AG04449 (cell line): ENCODE results near the gene STAU1.
A peak's percentile ranks its signal among the peaks of the same experiment; 100 is the strongest.
"Not testable (repeated sequence)": the region's sequence is repeated elsewhere in the genome, so short reads cannot be mapped to it uniquely, and the experiment has no call there.

ENCODE experiments used
- CTCF ChIA-PET: fragments of 350-600 bp; formaldehyde crosslinking; extraction: SDS; loops from one replicate; lab custom pipeline; 2021; ENCODE audit warnings: antibody characterized with exemption; lab: Yijun Ruan, JAX
- POLR2A ChIA-PET: fragments of 400-600, 350-600 bp; formaldehyde crosslinking; extraction: SDS; loops from one replicate; lab custom pipeline; 2020; ENCODE audit warnings: antibody characterized with exemption, inconsistent platforms; lab: Yijun Ruan, JAX
- DNase-seq: peaks from one replicate; pipeline ENCODE4 v3.0.0-alpha.2; 2010; ENCODE audit warnings: low read depth, low spot score
- H3K4me3 ChIP-seq: 2 replicates; pipeline ENCODE4 v1.5.1; 2011; ENCODE audit warnings: low read depth, mild to moderate bottlenecking, control low read depth, low read length
- TF ChIP-seq, protein P1 (sequence below): IDR thresholded peaks from one replicate; pipeline ENCODE4 v1.5.1; 2011; ENCODE audit warnings: mild to moderate bottlenecking, moderate library complexity, low read length, control low read depth, inconsistent platforms; ENCODE audit not compliant: insufficient read depth; ENCODE audit errors: missing control alignments

Gene STAU1

DNA sequence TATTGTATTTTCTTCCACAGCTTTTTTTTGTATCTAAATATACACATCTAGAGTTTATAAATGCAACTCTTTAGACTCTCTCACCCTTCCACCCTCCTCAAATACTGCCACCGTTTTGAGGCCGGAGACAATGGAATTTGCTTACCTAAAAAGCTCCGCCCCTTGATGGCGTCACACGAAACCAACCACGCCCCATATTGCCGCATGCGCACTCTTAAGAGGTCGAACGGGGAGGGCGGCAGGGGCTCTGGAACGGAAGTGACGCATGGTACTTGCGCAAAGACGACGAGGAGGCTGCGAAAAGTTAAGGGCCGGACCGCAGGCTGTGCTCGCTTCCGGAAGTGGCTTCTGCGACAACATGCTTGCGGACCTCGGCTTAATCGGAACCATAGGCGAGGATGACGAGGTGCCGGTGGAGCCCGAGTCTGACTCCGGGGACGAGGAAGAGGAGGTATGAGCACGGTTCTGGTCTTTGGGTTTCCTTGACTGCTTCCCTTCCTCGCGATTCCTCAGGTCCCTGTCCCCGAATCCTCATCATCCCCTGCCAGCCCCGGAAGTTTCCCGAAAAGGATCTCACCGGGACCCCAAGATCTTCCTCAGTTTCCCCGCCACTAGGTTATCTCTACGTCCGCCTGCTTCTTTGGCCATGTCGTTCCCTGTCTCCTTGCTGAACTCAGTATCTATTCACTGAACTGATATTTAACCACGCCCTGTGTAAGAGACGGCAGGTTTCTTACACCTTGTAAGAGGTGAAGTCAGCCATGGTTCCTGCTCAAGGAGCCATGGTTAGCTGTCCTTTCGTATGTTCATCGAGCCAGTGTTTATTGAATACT lies 31.2 kb upstream of the STAU1 start, which contains the start of gene DDX27:
TSS of gene DDX27 (plus strand) at position 326 of the 833 bp plus-strand sequence. CDS start at position 359, 33 bp downstream.
- TF ChIP-seq, protein P1, sequence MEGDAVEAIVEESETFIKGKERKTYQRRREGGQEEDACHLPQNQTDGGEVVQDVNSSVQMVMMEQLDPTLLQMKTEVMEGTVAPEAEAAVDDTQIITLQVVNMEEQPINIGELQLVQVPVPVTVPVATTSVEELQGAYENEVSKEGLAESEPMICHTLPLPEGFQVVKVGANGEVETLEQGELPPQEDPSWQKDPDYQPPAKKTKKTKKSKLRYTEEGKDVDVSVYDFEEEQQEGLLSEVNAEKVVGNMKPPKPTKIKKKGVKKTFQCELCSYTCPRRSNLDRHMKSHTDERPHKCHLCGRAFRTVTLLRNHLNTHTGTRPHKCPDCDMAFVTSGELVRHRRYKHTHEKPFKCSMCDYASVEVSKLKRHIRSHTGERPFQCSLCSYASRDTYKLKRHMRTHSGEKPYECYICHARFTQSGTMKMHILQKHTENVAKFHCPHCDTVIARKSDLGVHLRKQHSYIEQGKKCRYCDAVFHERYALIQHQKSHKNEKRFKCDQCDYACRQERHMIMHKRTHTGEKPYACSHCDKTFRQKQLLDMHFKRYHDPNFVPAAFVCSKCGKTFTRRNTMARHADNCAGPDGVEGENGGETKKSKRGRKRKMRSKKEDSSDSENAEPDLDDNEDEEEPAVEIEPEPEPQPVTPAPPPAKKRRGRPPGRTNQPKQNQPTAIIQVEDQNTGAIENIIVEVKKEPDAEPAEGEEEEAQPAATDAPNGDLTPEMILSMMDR: no peak
- DNase-seq: peak; percentile 92
- peak within 1 kb of the TSS; percentile 100 for H3K4me3 ChIP-seq
- CTCF ChIA-PET: interaction anchor here (4.3 to 8.3 kb wide), 3 partner anchors 12 to 90 kb away, joined by 53 to 258 read pairs (median 53); no protein-coding TSS in a partner anchor
- POLR2A ChIA-PET: interaction anchor here (0.5 to 1.0 kb wide), 7 partner anchors 10 to 86 kb away, joined by 3 to 8 read pairs (median 4); no protein-coding TSS in a partner anchor

DNA sequence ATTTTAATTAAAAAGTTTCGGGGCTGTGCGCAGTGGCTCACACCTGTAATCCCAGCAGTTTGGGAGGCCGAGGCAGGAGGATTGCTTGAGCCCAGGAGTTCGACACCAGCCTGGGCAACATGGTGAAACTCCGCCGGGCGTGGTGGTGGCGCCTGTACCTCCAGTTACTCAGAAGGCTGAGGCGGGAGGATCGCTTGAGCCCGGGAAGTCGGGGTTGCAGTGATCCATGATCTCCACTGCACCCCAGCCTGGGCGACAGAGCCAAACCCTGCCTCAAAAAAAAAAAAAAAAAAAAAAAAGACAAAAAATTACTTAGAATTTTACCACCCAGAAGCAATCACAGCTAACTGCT lies 30.6 kb upstream of the STAU1 start:
- ChIA-PET POLR2A (interaction anchor here (0.5 to 1.0 kb wide), 6 partner anchors 11 to 86 kb away, joined by 3 to 8 read pairs (median 4); no protein-coding TSS in a partner anchor), CTCF (interaction anchor here (4.3 to 8.3 kb wide), 3 partner anchors 12 to 90 kb away, joined by 53 to 258 read pairs (median 53); no protein-coding TSS in a partner anchor)
- DNase-seq: not testable (repeated sequence)
- peak overlapping the region; percentile 31 for H3K4me3 ChIP-seq

DNA sequence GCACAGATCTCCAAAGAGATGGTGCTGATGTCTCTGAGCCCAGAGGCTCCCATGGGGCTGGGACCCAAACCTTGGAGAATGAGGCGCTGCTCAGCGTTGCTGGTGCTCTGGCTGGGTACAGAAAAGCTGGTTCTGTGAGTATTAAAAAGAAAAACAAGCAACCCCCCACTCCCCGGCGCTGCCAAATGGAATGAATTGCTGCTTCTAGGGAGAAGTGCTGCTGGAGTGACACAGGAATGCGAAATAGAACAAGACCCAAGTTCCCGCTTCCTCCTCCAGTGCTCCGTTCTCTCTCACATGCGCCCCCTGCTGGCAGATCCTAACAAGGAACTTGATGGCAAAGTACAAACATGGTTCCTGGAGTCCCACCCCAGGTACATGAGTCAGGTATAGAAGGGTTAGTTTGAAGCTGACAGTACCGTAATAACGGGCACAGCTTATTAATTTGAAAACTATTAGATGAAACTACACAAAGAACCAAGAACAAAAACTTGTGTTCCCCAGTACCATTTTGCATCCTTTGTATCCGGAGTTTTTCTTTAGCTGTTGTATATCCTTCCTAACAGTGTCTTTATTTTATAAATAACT lies 29.0 kb upstream of the STAU1 start:
- CTCF ChIA-PET: interaction anchor here (0.5 to 8.3 kb wide), 53 partner anchors 10 to 577 kb away, joined by 3 to 258 read pairs (median 5); partner anchors contain the start of genes CSE1L and STAU1
- H3K4me3 ChIP-seq: peak overlapping the region; percentile 23; the same call in 1 of the 2 replicates
- DNase-seq: peak; percentile 38
- POLR2A ChIA-PET: no interaction called here
- TF ChIP-seq, protein P1: peak; percentile 88

DNA sequence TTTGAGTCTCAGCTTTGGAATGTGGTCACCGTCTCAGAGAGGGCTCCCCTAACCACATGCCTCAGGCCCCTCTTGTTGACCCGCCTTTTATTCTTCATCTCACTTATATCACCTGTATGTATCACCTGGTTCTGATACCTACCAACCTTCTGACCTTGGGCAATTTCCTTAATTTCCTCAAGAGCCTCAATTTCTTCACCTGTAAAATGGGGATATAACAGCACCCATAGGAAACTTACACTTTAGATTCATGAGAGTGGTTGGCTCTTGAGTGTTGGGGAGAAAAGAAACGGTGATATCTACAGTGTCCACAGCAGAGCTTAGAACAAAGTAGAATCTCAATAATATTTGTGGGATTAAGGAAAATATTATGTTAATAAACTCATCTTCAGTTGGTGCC lies 27.1 kb upstream of the STAU1 start:
- POLR2A ChIA-PET: no interaction called here
- CTCF ChIA-PET: interaction anchor here (0.8 to 8.3 kb wide), 8 partner anchors 8 to 187 kb away, joined by 3 to 258 read pairs (median 32); partner anchors contain the start of gene STAU1
- TF ChIP-seq, protein P1: no peak

GRCh38 chr20:49214571-49214970 lies 26.4 kb upstream of the STAU1 start:
- CTCF ChIA-PET: interaction anchor here (0.8 to 8.3 kb wide), 7 partner anchors 9 to 187 kb away, joined by 3 to 258 read pairs (median 4); no protein-coding TSS in a partner anchor
- POLR2A ChIA-PET: no interaction called here
- no peak overlapping the region for H3K4me3 ChIP-seq
- TF ChIP-seq, protein P1: no peak
- no peak for DNase-seq

More for the DNA sequence above, 27.1 kb upstream of the STAU1 start:
- DNase-seq: no peak
- no peak overlapping the region for H3K4me3 ChIP-seq

GRCh38 chr20:49210757-49211110 lies 22.6 kb upstream of the STAU1 start:
- TF ChIP-seq, protein P1: no peak
- ChIA-PET CTCF (interaction anchor here (0.8 to 2.1 kb wide), 2 partner anchors 76 to 78 kb away, joined by 3 to 9 read pairs; no protein-coding TSS in a partner anchor), POLR2A (no interaction called here)
- no peak overlapping the region for H3K4me3 ChIP-seq
- DNase-seq: no peak
